CD4-positive, alpha-beta T cell treated with Interleukin-2 at 100 ng/mL for 4 hours (primary cell): ENCODE data around the gene AAMP.

ENCODE experiments used
- DNase-seq: peaks from one replicate; pipeline ENCODE4 v3.0.0-alpha.2; 2020; ENCODE audit warnings: low spot score

AAMP gene

GRCh38 chr2:218260166-218260565, 9.8 kb downstream of the AAMP start:
- DNase-seq: no peak

- no peak for DNase-seq
Observed at GRCh38 chr2:218259099-218259961, 10.6 kb downstream of the AAMP start.

GRCh38 chr2:218257390-218257981, 12.5 kb downstream of the AAMP start:
- DNase-seq: peak; percentile 79

GRCh38 chr2:218256612-218257350, 13.2 kb downstream of the AAMP start:
- DNase-seq: no peak

- DNase-seq: no peak
Observed at GRCh38 chr2:218255446-218255845, 14.5 kb downstream of the AAMP start.

GRCh38 chr2:218253232-218253625, 16.7 kb downstream of the AAMP start:
- no peak for DNase-seq

GRCh38 chr2:218252509-218253231, 17.3 kb downstream of the AAMP start:
- DNase-seq: no peak

GRCh38 chr2:218249691-218250090, 20.2 kb downstream of the AAMP start:
- no peak for DNase-seq

- no peak for DNase-seq
Observed at GRCh38 chr2:218245214-218245613, 24.7 kb downstream of the AAMP start.

- no peak for DNase-seq
Observed at GRCh38 chr2:218244665-218245064, 25.3 kb downstream of the AAMP start.

GRCh38 chr2:218244204-218244603, 25.7 kb downstream of the AAMP start:
- no peak for DNase-seq

- no peak for DNase-seq
Observed at GRCh38 chr2:218238887-218239286, 31.1 kb downstream of the AAMP start.

GRCh38 chr2:218236829-218237228, 33.1 kb downstream of the AAMP start:
- no peak for DNase-seq

- no peak for DNase-seq
Observed at GRCh38 chr2:218235017-218235416, 34.9 kb downstream of the AAMP start.

- DNase-seq: no peak
Observed at GRCh38 chr2:218234521-218234920, 35.4 kb downstream of the AAMP start.

- no peak for DNase-seq
Observed at GRCh38 chr2:218233543-218233942, 36.4 kb downstream of the AAMP start.

GRCh38 chr2:218230882-218231281, 39.1 kb downstream of the AAMP start:
- DNase-seq: peak; percentile 64

- no peak for DNase-seq
Observed at GRCh38 chr2:218229851-218230250, 40.1 kb downstream of the AAMP start.

- peak; percentile 73 for DNase-seq
Observed at GRCh38 chr2:218229239-218229638, 40.7 kb downstream of the AAMP start.

GRCh38 chr2:218228366-218229090, 41.4 kb downstream of the AAMP start:
- no peak for DNase-seq

GRCh38 chr2:218226903-218227302, 43.0 kb downstream of the AAMP start:
- no peak for DNase-seq

- no peak for DNase-seq
Observed at GRCh38 chr2:218224186-218224585, 45.8 kb downstream of the AAMP start.
